ENCODE data around the gene IRAK2.

IRAK2 gene

GRCh38 chr3:10180289-10180688, 15.6 kb downstream of the IRAK2 start:
- Histone ChIP-seq H3K4me3 (no peak overlapping the region), H3K9ac (ENCODE audit: insufficient read length) (no peak overlapping the region), H3K36me3 (ENCODE audit: insufficient read depth, low read length) (no peaks in the 10 kb centered on the region), H3K9me3 (ENCODE audit: low read depth, low read length) (no peaks in the 10 kb centered on the region), H3K27ac (no peak overlapping the region)
- DNase-seq (ENCODE audit: low read depth, low spot score): no peak
- TF ChIP-seq EZH2 (IDR thresholded peaks at IDR 0.05): no peak
- TF ChIP-seq POLR2AphosphoS5 (IDR thresholded peaks at IDR 0.05; ENCODE audit: borderline replicate concordance, low read depth, low read length): no peak
- no peak for TF ChIP-seq FOXP2 (optimal IDR thresholded peaks at IDR 0.05; ENCODE audit: control extremely low read depth, extremely low read length, insufficient read depth)

- H3K36me3 ChIP-seq (ENCODE audit: insufficient read depth, low read length): no peaks in the 10 kb centered on the region
- no peak overlapping the region for H3K4me3 ChIP-seq
- no peaks in the 10 kb centered on the region for H3K9me3 ChIP-seq (ENCODE audit: low read depth, low read length)
- no peak overlapping the region for H3K9ac ChIP-seq (ENCODE audit: insufficient read length)
- TF ChIP-seq EZH2 (IDR thresholded peaks at IDR 0.05) (no peak), FOXP2 (optimal IDR thresholded peaks at IDR 0.05; ENCODE audit: control extremely low read depth, extremely low read length, insufficient read depth) (no peak), POLR2AphosphoS5 (IDR thresholded peaks at IDR 0.05; ENCODE audit: borderline replicate concordance, low read depth, low read length) (no peak)
- no peak overlapping the region for H3K27ac ChIP-seq
- no peak for DNase-seq (ENCODE audit: low read depth, low spot score)
Measured at GRCh38 chr3:10180738-10181295, 16.1 kb downstream of the IRAK2 start.

DNA sequence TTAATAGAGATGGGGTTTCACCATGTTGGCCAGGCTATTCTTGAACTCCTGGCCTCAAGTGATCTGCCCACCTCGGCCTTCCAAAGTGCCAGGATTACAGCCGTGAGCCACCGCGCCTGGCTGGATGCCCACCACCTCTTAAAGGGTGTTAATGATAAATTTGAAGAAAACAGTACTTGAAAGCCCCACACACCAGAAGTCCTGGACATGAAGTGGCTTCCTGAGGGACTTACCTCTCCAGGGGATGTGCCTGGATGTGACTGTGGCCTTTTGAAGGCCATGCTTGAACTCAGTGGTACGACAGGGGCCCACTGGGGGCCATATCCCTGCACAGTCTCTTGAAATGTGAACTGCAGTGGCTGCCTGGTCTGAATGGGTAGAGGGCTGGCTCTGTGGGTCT, 18.2 kb downstream of the IRAK2 start:
- Histone ChIP-seq H3K36me3 (ENCODE audit: insufficient read depth, low read length) (no peaks in the 10 kb centered on the region), H3K4me3 (no peak overlapping the region), H3K27ac (no peak overlapping the region), H3K9ac (ENCODE audit: insufficient read length) (no peak overlapping the region), H3K9me3 (ENCODE audit: low read depth, low read length) (no peaks in the 10 kb centered on the region)
- no peak for DNase-seq (ENCODE audit: low read depth, low spot score)
- no peak for TF ChIP-seq FOXP2 (optimal IDR thresholded peaks at IDR 0.05; ENCODE audit: control extremely low read depth, extremely low read length, insufficient read depth)
- no peak for TF ChIP-seq POLR2AphosphoS5 (IDR thresholded peaks at IDR 0.05; ENCODE audit: borderline replicate concordance, low read depth, low read length)
- no peak for TF ChIP-seq EZH2 (IDR thresholded peaks at IDR 0.05)

DNA sequence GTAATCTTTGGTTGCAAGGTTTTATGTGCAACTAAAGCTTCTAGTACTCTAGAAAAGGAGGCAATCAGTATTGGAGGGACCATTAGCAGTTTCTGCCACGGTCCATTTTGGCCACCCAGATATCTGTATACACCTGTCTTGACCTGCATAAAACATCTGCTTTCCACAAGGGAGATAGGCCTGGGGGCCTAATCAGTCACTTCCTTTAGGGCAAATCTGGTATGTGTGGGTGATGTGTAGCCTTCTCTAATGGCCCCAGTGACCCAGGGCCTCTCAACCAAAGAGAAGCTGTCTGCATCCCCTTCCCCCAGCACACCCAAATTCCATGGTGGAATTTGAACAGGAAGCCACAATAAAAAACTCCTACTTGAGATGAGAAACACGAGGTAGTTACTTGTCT, 19.5 kb downstream of the IRAK2 start:
- no peak for DNase-seq (ENCODE audit: low read depth, low spot score)
- TF ChIP-seq EZH2 (IDR thresholded peaks at IDR 0.05): no peak
- no peak for TF ChIP-seq FOXP2 (optimal IDR thresholded peaks at IDR 0.05; ENCODE audit: control extremely low read depth, extremely low read length, insufficient read depth)
- TF ChIP-seq POLR2AphosphoS5 (IDR thresholded peaks at IDR 0.05; ENCODE audit: borderline replicate concordance, low read depth, low read length): no peak
- H3K36me3 ChIP-seq (ENCODE audit: insufficient read depth, low read length): no peaks in the 10 kb centered on the region
- no peak overlapping the region for H3K27ac ChIP-seq
- no peaks in the 10 kb centered on the region for H3K9me3 ChIP-seq (ENCODE audit: low read depth, low read length)
- no peak overlapping the region for H3K4me3 ChIP-seq
- H3K9ac ChIP-seq (ENCODE audit: insufficient read length): no peak overlapping the region

DNA sequence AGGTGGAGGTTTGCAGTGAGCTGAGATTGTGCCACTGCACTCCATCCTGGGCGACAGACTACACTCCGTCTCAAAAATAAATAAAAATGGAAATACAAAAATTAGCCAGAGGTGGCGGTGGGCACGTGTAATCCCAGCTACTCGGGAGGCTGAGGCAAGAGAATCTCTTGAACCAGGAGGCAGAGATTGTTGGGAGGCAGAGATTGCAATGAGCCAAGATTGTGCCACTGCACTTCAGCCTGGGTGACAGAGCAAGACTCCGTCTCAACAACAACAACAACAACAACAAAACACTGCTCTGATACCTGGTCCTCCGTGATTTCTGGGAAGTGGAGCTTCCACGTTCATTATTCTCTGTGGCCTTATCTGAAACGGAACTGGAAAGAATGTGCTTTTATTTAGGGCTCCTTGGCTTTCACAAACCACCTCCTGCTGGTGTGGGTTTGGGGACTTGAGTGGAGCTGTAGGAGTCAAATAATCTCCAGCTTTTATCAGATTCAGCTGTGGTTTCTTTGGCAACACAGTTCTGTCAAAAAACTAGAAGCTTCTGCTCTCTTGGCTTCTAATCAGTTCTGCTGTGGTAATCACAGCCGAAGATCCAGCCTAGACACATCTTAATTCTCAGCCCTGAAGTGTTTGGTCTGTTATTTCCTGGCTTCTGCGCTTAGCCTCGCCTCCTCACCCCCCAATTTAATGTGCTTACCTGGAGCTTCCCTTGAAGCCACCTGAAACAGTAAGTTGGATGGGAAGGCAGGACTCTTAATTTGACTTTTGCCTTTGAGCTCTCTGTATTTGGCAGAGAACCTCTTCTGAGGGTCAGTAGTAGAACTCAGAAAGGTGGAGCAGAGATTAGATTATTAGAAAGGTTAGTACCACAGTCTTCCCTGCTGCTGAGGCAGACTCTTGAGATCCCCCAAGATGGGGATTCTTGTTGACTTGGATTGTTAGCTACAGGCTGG, 21.4 kb downstream of the IRAK2 start:
- no peaks in the 10 kb centered on the region for H3K36me3 ChIP-seq (ENCODE audit: insufficient read depth, low read length)
- H3K4me3 ChIP-seq: no peak overlapping the region
- H3K27ac ChIP-seq: no peak overlapping the region
- no peak for DNase-seq (ENCODE audit: low read depth, low spot score)
- no peak overlapping the region for H3K9ac ChIP-seq (ENCODE audit: insufficient read length)
- no peaks in the 10 kb centered on the region for H3K9me3 ChIP-seq (ENCODE audit: low read depth, low read length)
- TF ChIP-seq EZH2 (IDR thresholded peaks at IDR 0.05) (no peak), POLR2AphosphoS5 (IDR thresholded peaks at IDR 0.05; ENCODE audit: borderline replicate concordance, low read depth, low read length) (no peak), FOXP2 (optimal IDR thresholded peaks at IDR 0.05; ENCODE audit: control extremely low read depth, extremely low read length, insufficient read depth) (no peak)

DNA sequence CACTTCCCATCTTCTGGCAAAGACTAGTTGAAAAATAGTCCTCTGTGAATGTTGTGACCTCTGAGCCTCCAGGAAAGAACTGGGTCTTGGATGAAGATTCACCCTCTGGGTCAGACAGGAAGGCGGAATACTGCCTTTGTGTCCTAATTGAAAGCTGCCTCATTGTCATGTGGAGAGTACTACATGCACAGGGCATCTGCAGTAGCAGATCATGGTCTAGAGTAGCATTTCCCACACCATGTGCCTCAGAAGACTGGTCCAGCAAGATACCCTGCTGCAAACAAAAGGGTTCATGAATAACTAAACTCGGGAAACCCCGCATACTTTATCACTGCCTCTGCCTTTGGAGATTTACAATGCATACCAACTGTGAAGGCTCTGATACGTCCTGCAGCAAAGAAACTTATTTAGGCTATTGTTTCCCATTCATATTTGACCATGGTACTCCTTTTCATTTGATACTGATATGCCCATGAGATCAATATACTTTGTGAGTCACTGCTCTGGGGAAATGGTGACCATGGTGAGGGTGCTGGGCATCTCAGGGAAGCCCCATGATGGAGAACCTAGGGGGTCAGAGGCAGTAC, 22.7 kb downstream of the IRAK2 start:
- no peak for TF ChIP-seq FOXP2 (optimal IDR thresholded peaks at IDR 0.05; ENCODE audit: control extremely low read depth, extremely low read length, insufficient read depth)
- Histone ChIP-seq H3K27ac (no peak overlapping the region), H3K9me3 (ENCODE audit: low read depth, low read length) (no peaks in the 10 kb centered on the region), H3K4me3 (no peak overlapping the region), H3K9ac (ENCODE audit: insufficient read length) (no peak overlapping the region), H3K36me3 (ENCODE audit: insufficient read depth, low read length) (no peaks in the 10 kb centered on the region)
- no peak for DNase-seq (ENCODE audit: low read depth, low spot score)

- Histone ChIP-seq H3K9me3 (ENCODE audit: low read depth, low read length) (no peaks in the 10 kb centered on the region), H3K4me3 (no peak overlapping the region), H3K27ac (no peak overlapping the region), H3K36me3 (ENCODE audit: insufficient read depth, low read length) (no peaks in the 10 kb centered on the region), H3K9ac (ENCODE audit: insufficient read length) (no peak overlapping the region)
- no peak for DNase-seq (ENCODE audit: low read depth, low spot score)
- TF ChIP-seq EZH2 (IDR thresholded peaks at IDR 0.05) (no peak), FOXP2 (optimal IDR thresholded peaks at IDR 0.05; ENCODE audit: control extremely low read depth, extremely low read length, insufficient read depth) (no peak), POLR2AphosphoS5 (IDR thresholded peaks at IDR 0.05; ENCODE audit: borderline replicate concordance, low read depth, low read length) (no peak)
Measured at GRCh38 chr3:10187944-10188343, 23.2 kb downstream of the IRAK2 start.

- Histone ChIP-seq H3K9me3 (ENCODE audit: low read depth, low read length) (no peaks in the 10 kb centered on the region), H3K36me3 (ENCODE audit: insufficient read depth, low read length) (no peaks in the 10 kb centered on the region), H3K27ac (no peak overlapping the region), H3K9ac (ENCODE audit: insufficient read length) (no peak overlapping the region), H3K4me3 (no peak overlapping the region)
- TF ChIP-seq FOXP2 (optimal IDR thresholded peaks at IDR 0.05; ENCODE audit: control extremely low read depth, extremely low read length, insufficient read depth): no peak
- no peak for TF ChIP-seq POLR2AphosphoS5 (IDR thresholded peaks at IDR 0.05; ENCODE audit: borderline replicate concordance, low read depth, low read length)
- no peak for TF ChIP-seq EZH2 (IDR thresholded peaks at IDR 0.05)
- DNase-seq (ENCODE audit: low read depth, low spot score): no peak
Measured at GRCh38 chr3:10188804-10189556, 24.3 kb downstream of the IRAK2 start.

Data from SK-N-MC (cell line).